K562 (cell line): ENCODE measurements around the gene ISOC1. TPM values are rescaled to one million over a fixed set of nuclear protein-coding genes. Genes with fewer than 3 reads are reported as not detected.

Source experiments
- CCNT2 ChIP-seq: IDR thresholded peaks from 2 replicates; pipeline ENCODE4 v1.6.1; 2011; ENCODE audit warnings: borderline replicate concordance, low read depth, mild to moderate bottlenecking, moderate library complexity, mixed read lengths, low read length; ENCODE audit not compliant: insufficient read length; ENCODE audit errors: extremely low read depth
- CTBP1 ChIP-seq: fragments of 450-650 bp; IDR thresholded peaks from 2 replicates; pipeline ENCODE4 v1.6.1; 2016; ENCODE audit warnings: borderline replicate concordance
- FOXP1 ChIP-seq: sonication (generic); formaldehyde crosslinking; IDR thresholded peaks from 2 replicates; pipeline ENCODE4 v1.8.0; 2022; ENCODE audit warnings: mild to moderate bottlenecking, missing genetic modification reagents
- KLF13 ChIP-seq: fragments of 450-650 bp; IDR thresholded peaks from 2 replicates; pipeline ENCODE4 v1.6.1; 2016; ENCODE audit warnings: missing genetic modification characterization, low read depth, mild to moderate bottlenecking, missing compliant biosample characterization, moderate library complexity, borderline replicate concordance
- MXD1 ChIP-seq: fragments of 250-450 bp; sonication (Bioruptor Pico); IDR thresholded peaks from 2 replicates; pipeline ENCODE4 v1.8.0; 2021; ENCODE audit warnings: borderline replicate concordance, mild to moderate bottlenecking, moderate library complexity; ENCODE audit not compliant: poor library complexity, severe bottlenecking
- NFIC ChIP-seq: fragments of 450-650 bp; IDR thresholded peaks from 2 replicates; pipeline ENCODE4 v1.6.1; 2017; ENCODE audit warnings: mild to moderate bottlenecking, inconsistent platforms
- POLR2B ChIP-seq: fragments of 450-650 bp; IDR thresholded peaks from 2 replicates; pipeline ENCODE4 v1.6.1; 2018; ENCODE audit warnings: low read depth; ENCODE audit not compliant: partially characterized antibody
- RBBP5 ChIP-seq: fragments of 200-600 bp; sonication (generic); IDR thresholded peaks from 2 replicates; pipeline ENCODE4 v1.6.1; 2012; ENCODE audit warnings: borderline replicate concordance, mild to moderate bottlenecking, low read length, control low read depth, inconsistent platforms; ENCODE audit not compliant: insufficient read depth, poor library complexity, severe bottlenecking
- SMAD4 ChIP-seq: fragments of 250-450 bp; sonication (Bioruptor Pico); conservative IDR thresholded peaks from 2 replicates; pipeline ENCODE4 v1.8.0; 2021; ENCODE audit warnings: inconsistent platforms, mild to moderate bottlenecking, moderate library complexity
- THAP12 ChIP-seq: fragments of 250-450 bp; sonication (Bioruptor Pico); IDR thresholded peaks from 2 replicates; pipeline ENCODE4 v1.9.0; 2021; ENCODE audit warnings: mild to moderate bottlenecking, inconsistent platforms
- ZNF174 ChIP-seq: fragments of 250-450 bp; sonication (Bioruptor Pico); IDR thresholded peaks from 2 replicates; pipeline ENCODE4 v1.4.0; 2020; ENCODE audit warnings: mild to moderate bottlenecking
- ZNF24 ChIP-seq: fragments of 450-650 bp; IDR thresholded peaks from 2 replicates; pipeline ENCODE4 v1.6.1; 2016
- polyA plus RNA-seq, 8 experiments: library from polyadenylated mRNA; depleted of rRNA in 4 of 8; stranded (reverse) in 5 of 8; unstranded in 3 of 8; fragments of >200 nt; fragmentation: Nextera tagmentation in 2 of 8; fragmentation: Illumina TruSeq in 1 of 8; extraction: Ambion mirVana in 2 of 8; extraction: Trizol in 1 of 8; gene quantifications; 2 replicates each; pipeline versions ENCODE4 v1.2.1 to v1.2.3, GENCODE V29; 2011 to 2014; ENCODE audit warnings: inconsistent platforms in 1 of 8, missing spikeins in 1 of 8
- total RNA-seq, 7 experiments: library from RNA; depleted of rRNA in 6 of 7; stranded (reverse); fragments of >200 nt in 6 of 7; fragmentation: Illumina TruSeq in 2 of 7; extraction: Trizol in 2 of 7; gene quantifications; 2 replicates each; pipeline versions ENCODE4 v1.2.1 to v1.2.3, GENCODE V29; 2011 to 2021; ENCODE audit warnings: low replicate concordance in 1 of 7

ISOC1 gene
- total and polyA plus RNA-seq, 9 of the 15 experiments (the other 6 are each of a cell fraction or from before 2014, with no cell fraction given): 14.0 to 67.9 (median 51.3) TPM

GRCh38 chr5:129094087-129094923 is at the start of gene ISOC1 (continued):
- TF ChIP-seq POLR2B: peak; percentile 53
- peak; percentile 94 for TF ChIP-seq RBBP5
- peak; percentile 97 for TF ChIP-seq CTBP1
- TF ChIP-seq KLF13 (tag): peak; percentile 80; the same call in 1 of the 2 replicates
- no peak for TF ChIP-seq ZNF174 (CRISPR knock-in tag)
- TF ChIP-seq ZNF24: peak; percentile 42
- no peak for TF ChIP-seq MXD1
- peak; percentile 3 for TF ChIP-seq NFIC
- peak; percentile 81; the same call in 1 of the 2 replicates for TF ChIP-seq THAP12 (CRISPR knock-in tag)
- TF ChIP-seq SMAD4 (CRISPR knock-in tag): 0 out of 2 replicates have a peak, but pooled peaks have one; percentile 53
- TF ChIP-seq CCNT2: peak; percentile 65
- peak; percentile 68 for TF ChIP-seq FOXP1 (CRISPR knock-in tag)
